Fibroblast of lung (primary cell): ENCODE results near the gene APCDD1L.

Source experiments
- CTCF ChIP-seq, 2 donors: IDR thresholded peaks in 1 of 2; conservative IDR thresholded peaks in 1 of 2; 1 replicate in 1 of 2; 2 replicates in 1 of 2; pipeline ENCODE4 v1.5.1; 2011 to 2012; ENCODE audit warnings: low read length in 2 of 2, control low read depth in 1 of 2, inconsistent platforms in 1 of 2, low read depth in 1 of 2, mild to moderate bottlenecking in 1 of 2
- EZH2 ChIP-seq: IDR thresholded peaks from 2 replicates; pipeline ENCODE4 v1.5.1; 2012; ENCODE audit warnings: low read length, control low read depth, mild to moderate bottlenecking; ENCODE audit errors: missing control alignments

- TF ChIP-seq CTCF (conservative IDR thresholded peaks at IDR 0.05 in 1 of 2, IDR thresholded peaks at IDR 0.05 in 1 of 2; ENCODE audit: low read depth in 1 of 2, low read length in 2 of 2) (no peak), EZH2 (no peak)
Measured at GRCh38 chr20:58536289-58536688, 21.1 kb upstream of the APCDD1L start.
